Glutamatergic neuron (in vitro differentiated cells): ENCODE measurements around the gene PIWIL4. TPM values are rescaled to one million over a fixed set of nuclear protein-coding genes. Genes with fewer than 3 reads are reported as not detected.

Experiments used
- DNase-seq: peaks from one replicate; pipeline ENCODE4 v3.0.0; 2022
- H3K27ac Mint-ChIP-seq: one replicate; pipeline ENCODE4 v1.8.0; 2020; ENCODE audit warnings: mild to moderate bottlenecking, mixed read lengths, inconsistent platforms; ENCODE audit not compliant: unreplicated experiment
- H3K27me3 Mint-ChIP-seq: one replicate; pipeline ENCODE4 v1.8.0; 2020; ENCODE audit warnings: mild to moderate bottlenecking, moderate library complexity, mixed read lengths, inconsistent platforms; ENCODE audit not compliant: unreplicated experiment
- H3K36me3 Mint-ChIP-seq: one replicate; pipeline ENCODE4 v1.8.0; 2020; ENCODE audit warnings: mild to moderate bottlenecking, mixed read lengths, inconsistent platforms; ENCODE audit not compliant: unreplicated experiment
- H3K4me1 Mint-ChIP-seq: one replicate; pipeline ENCODE4 v1.8.0; 2020; ENCODE audit warnings: mild to moderate bottlenecking, low read depth, mixed read lengths, inconsistent platforms; ENCODE audit not compliant: unreplicated experiment
- H3K4me3 Mint-ChIP-seq: one replicate; pipeline ENCODE4 v1.8.0; 2020; ENCODE audit warnings: mild to moderate bottlenecking, mixed read lengths, inconsistent platforms; ENCODE audit not compliant: unreplicated experiment
- H3K9me3 Mint-ChIP-seq: one replicate; pipeline ENCODE4 v1.8.0; 2020; ENCODE audit warnings: mild to moderate bottlenecking, moderate library complexity, mixed read lengths, inconsistent platforms; ENCODE audit not compliant: unreplicated experiment
- total RNA-seq: library from RNA; stranded (reverse); fragmentation: NEBNext Ultra II Directional; extraction: Animal tissue kit (Norgen Biotek cat#: 25700); gene quantifications from one replicate; pipeline ENCODE4 v1.2.1, GENCODE V29; 2021; ENCODE audit not compliant: unreplicated experiment
- TF ChIP-seq, protein P1 (sequence below): fragments of 200-600 bp; sonication (generic); IDR thresholded peaks from one replicate; pipeline ENCODE4 v1.5.0; 2021; ENCODE audit not compliant: partially characterized antibody, unreplicated experiment

The PIWIL4 gene
- total RNA-seq, 1 donor from 2014 or later = 0.69 TPM

DNA sequence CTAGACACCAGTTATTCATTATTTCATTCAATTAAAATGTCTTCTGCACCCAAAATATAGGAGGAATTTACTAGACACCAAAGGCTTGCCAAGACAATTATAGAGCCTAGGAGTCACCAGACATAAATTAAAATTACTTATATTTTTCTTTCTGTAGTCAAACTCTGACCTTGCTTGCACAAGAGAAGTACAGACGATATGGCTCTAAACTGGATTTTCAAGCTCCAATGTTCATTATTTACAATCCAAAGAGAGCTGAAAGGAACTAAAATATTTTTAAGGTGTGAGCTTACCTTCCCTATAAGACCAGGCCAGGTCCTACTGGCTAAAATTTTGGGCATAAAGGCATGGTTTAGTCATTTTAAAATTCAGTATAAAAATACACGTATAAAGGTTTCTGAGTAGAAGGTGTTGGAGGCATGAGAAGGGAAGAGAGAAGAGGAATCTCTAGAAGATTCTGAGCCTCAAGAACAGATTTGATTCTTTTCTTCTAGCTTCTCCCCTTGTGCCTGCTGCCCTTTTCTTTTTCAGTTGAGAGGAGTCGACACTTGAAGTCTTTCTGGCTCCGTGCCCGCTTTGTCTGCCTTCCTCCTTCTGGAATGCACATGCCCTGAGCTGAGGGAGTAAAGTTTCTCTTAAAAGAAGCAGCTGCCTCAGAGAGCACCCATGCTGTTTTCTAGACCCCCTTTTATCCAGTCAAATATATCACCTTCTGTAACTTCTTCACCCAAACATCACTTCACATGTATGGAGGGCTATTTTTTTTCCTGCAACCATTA, 41.4 kb upstream of the PIWIL4 start:
- TF ChIP-seq, protein P1, sequence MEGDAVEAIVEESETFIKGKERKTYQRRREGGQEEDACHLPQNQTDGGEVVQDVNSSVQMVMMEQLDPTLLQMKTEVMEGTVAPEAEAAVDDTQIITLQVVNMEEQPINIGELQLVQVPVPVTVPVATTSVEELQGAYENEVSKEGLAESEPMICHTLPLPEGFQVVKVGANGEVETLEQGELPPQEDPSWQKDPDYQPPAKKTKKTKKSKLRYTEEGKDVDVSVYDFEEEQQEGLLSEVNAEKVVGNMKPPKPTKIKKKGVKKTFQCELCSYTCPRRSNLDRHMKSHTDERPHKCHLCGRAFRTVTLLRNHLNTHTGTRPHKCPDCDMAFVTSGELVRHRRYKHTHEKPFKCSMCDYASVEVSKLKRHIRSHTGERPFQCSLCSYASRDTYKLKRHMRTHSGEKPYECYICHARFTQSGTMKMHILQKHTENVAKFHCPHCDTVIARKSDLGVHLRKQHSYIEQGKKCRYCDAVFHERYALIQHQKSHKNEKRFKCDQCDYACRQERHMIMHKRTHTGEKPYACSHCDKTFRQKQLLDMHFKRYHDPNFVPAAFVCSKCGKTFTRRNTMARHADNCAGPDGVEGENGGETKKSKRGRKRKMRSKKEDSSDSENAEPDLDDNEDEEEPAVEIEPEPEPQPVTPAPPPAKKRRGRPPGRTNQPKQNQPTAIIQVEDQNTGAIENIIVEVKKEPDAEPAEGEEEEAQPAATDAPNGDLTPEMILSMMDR = no peak
- H3K27me3 Mint-ChIP-seq = no peaks in the 10 kb centered on the region
- no peak overlapping the region for H3K4me3 Mint-ChIP-seq
- H3K27ac Mint-ChIP-seq = no peak overlapping the region
- DNase-seq = no peak
- H3K36me3 Mint-ChIP-seq = no peaks in the 10 kb centered on the region
- H3K4me1 Mint-ChIP-seq = no peaks in the 10 kb centered on the region
- no peaks in the 10 kb centered on the region for H3K9me3 Mint-ChIP-seq

- H3K27ac Mint-ChIP-seq = no peak overlapping the region
- DNase-seq = no peak
- no peaks in the 10 kb centered on the region for H3K9me3 Mint-ChIP-seq
- H3K36me3 Mint-ChIP-seq = no peaks in the 10 kb centered on the region
- TF ChIP-seq, protein P1 = no peak
- H3K27me3 Mint-ChIP-seq = no peaks in the 10 kb centered on the region
- no peak overlapping the region for H3K4me3 Mint-ChIP-seq
- no peaks in the 10 kb centered on the region for H3K4me1 Mint-ChIP-seq
Measured at GRCh38 chr11:94526645-94527438, 40.3 kb upstream of the PIWIL4 start.

GRCh38 chr11:94528551-94528950, 38.6 kb upstream of the PIWIL4 start:
- no peaks in the 10 kb centered on the region for H3K9me3 Mint-ChIP-seq
- no peaks in the 10 kb centered on the region for H3K27me3 Mint-ChIP-seq
- TF ChIP-seq, protein P1 = no peak
- no peak for DNase-seq
- no peaks in the 10 kb centered on the region for H3K4me1 Mint-ChIP-seq
- H3K36me3 Mint-ChIP-seq = no peaks in the 10 kb centered on the region
- H3K27ac Mint-ChIP-seq = no peak overlapping the region
- H3K4me3 Mint-ChIP-seq = no peak overlapping the region

DNA sequence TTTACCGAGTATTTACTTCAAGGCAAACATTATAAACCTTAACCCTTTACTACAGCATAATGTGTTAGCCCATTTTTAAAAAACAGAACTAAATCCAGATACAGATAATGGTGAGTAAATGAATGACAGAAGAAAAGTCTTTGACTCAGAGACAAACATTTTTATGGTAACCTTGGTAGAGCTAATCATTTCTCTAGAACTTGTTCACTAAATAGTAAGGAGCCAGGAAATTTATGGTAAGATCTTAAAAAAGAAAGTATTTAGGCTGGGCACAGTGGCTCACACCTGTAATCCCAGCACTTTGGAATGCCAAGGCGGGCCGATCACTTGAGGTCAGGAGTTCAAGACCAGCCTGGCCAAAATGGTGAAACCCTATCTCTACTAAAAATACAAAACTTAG, 35.0 kb upstream of the PIWIL4 start:
- DNase-seq = no peak
- Mint-ChIP-seq H3K9me3 (no peaks in the 10 kb centered on the region), H3K36me3 (no peaks in the 10 kb centered on the region), H3K4me1 (no peaks in the 10 kb centered on the region), H3K4me3 (no peak overlapping the region), H3K27ac (no peak overlapping the region), H3K27me3 (no peaks in the 10 kb centered on the region)
- TF ChIP-seq, protein P1 = no peak

- Mint-ChIP-seq H3K27me3 (no peaks in the 10 kb centered on the region), H3K4me3 (no peak overlapping the region), H3K9me3 (no peaks in the 10 kb centered on the region), H3K27ac (no peak overlapping the region), H3K36me3 (no peaks in the 10 kb centered on the region), H3K4me1 (no peaks in the 10 kb centered on the region)
- no peak for DNase-seq
- TF ChIP-seq, protein P1 = no peak
Measured at GRCh38 chr11:94533206-94533605, 34.0 kb upstream of the PIWIL4 start.
